ENCODE results near the gene CFAP65.

DNA sequence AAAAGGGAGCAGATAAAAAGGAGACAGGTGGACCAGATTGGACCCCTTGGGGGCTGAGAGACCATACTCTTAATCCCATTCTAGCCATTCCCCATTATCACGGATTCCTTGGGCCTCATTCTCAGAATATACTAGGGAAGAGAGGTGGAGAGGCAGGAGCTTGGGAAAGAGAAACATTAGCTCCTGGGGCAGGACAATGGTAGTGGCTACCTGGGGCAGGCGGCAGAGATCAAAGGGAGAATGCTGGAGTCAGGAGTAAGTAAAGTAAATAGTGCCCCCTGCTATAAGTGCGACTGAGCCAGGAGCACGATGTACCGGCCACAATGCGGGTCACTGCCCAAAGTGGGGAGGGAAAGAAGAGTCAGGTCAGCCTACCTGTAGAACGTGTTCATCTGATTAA, 39.8 kb upstream of the CFAP65 start:
- no peak for TF ChIP-seq CTCF (conservative IDR thresholded peaks at IDR 0.05; ENCODE audit: low read depth, low read length)
- TF ChIP-seq POLR2A (IDR thresholded peaks at IDR 0.05; ENCODE audit: low read depth, low read length): no peak
- no peak for TF ChIP-seq MAZ (IDR thresholded peaks at IDR 0.05; ENCODE audit: borderline replicate concordance, low read depth, low read length)
- TF ChIP-seq BHLHE40 (IDR thresholded peaks at IDR 0.05; ENCODE audit: low read depth, low read length): no peak
- TF ChIP-seq RFX5 (IDR thresholded peaks at IDR 0.05; ENCODE audit: low read depth, low read length): no peak
- TF ChIP-seq MXI1 (IDR thresholded peaks at IDR 0.05; ENCODE audit: borderline replicate concordance, low read depth, low read length): no peak
- no peak for TF ChIP-seq CEBPB (IDR thresholded peaks at IDR 0.05; ENCODE audit: low read depth, low read length)
- no peak for TF ChIP-seq MAFK (IDR thresholded peaks at IDR 0.05; ENCODE audit: low read depth, low read length)
- TF ChIP-seq RCOR1 (IDR thresholded peaks at IDR 0.05; ENCODE audit: insufficient replicate concordance, low read length): no peak
- no peak for TF ChIP-seq FOS (IDR thresholded peaks at IDR 0.05; ENCODE audit: low read depth, low read length)

Data from IMR-90 (cell line).